Lung (tissue), 12 donors: ENCODE results near the gene SLC25A33. TPM values are rescaled to one million over a fixed set of nuclear protein-coding genes. Genes with fewer than 3 reads are reported as not detected.
A peak's percentile ranks its signal among the peaks of the same experiment; 100 is the strongest.
"Not testable (repeated sequence)": the region's sequence is repeated elsewhere in the genome, so short reads cannot be mapped to it uniquely, and the experiment has no call there.

Experiments used
- ATAC-seq: fragments of 200-7000 bp; cut with Tn5 transposase; one replicate; pipeline ENCODE4 v1.9.1; 2020; ENCODE audit warnings: moderate number of reproducible peaks; ENCODE audit not compliant: insufficient read depth, low FRiP score
- DNase-seq, 3 donors: peaks; one replicate each; pipeline ENCODE4 v3.0.0-alpha.2; 2013 to 2017
- H3K27ac ChIP-seq, 2 donors: one replicate each; pipeline ENCODE4 v1.5.1; 2013; ENCODE audit warnings: mild to moderate bottlenecking in 2 of 2, moderate library complexity in 2 of 2, control low read depth in 1 of 2, inconsistent platforms in 1 of 2, low read depth in 1 of 2, low read length in 1 of 2
- H3K27me3 ChIP-seq, 3 donors: one replicate each; pipeline ENCODE4 v1.5.1; 2013; ENCODE audit warnings: low read length in 2 of 3; ENCODE audit not compliant: control insufficient read depth in 3 of 3, insufficient read depth in 3 of 3
- H3K36me3 ChIP-seq, 4 donors: one replicate each; pipeline ENCODE4 v1.5.1; 2013; ENCODE audit warnings: low read length in 4 of 4, mild to moderate bottlenecking in 1 of 4, moderate library complexity in 1 of 4; ENCODE audit not compliant: control insufficient read depth in 4 of 4, insufficient read depth in 4 of 4
- H3K4me1 ChIP-seq, 5 donors: one replicate each; pipeline ENCODE4 v1.5.1; 2013; ENCODE audit warnings: low read length in 5 of 5, mild to moderate bottlenecking in 2 of 5, moderate library complexity in 1 of 5; ENCODE audit not compliant: control insufficient read depth in 5 of 5, insufficient read depth in 5 of 5
- H3K4me3 ChIP-seq: one replicate; pipeline ENCODE4 v1.5.1; 2013; ENCODE audit warnings: mild to moderate bottlenecking, control low read depth, moderate library complexity
- H3K9ac ChIP-seq, 2 donors: one replicate each; pipeline ENCODE4 v1.5.1; 2013; ENCODE audit warnings: low read length in 2 of 2, control low read depth in 1 of 2; ENCODE audit not compliant: insufficient read depth in 1 of 2
- H3K9me3 ChIP-seq, 4 donors: one replicate each; pipeline ENCODE4 v1.5.1; 2013; ENCODE audit warnings: low read length in 3 of 4, mild to moderate bottlenecking in 1 of 4, moderate library complexity in 1 of 4; ENCODE audit not compliant: control insufficient read depth in 4 of 4, insufficient read depth in 3 of 4
- CTCF ChIP-seq: IDR thresholded peaks from 2 replicates; pipeline ENCODE4 v1.5.1; 2012; ENCODE audit warnings: mild to moderate bottlenecking; ENCODE audit errors: control extremely low read depth, extremely low read depth
- WGBS, 2 donors: extraction: QIAGEN DNeasy Blood & Tissue Kit; methylation state at CpG; one replicate each; pipeline ENCODE4 v1.1.7; 2013; 5-methylcytosine and 5-hydroxymethylcytosine counted together
- polyA plus RNA-seq, 2 donors: library from polyadenylated mRNA; stranded (reverse); fragments of 200-250 nt; gene quantifications; one replicate each; pipeline ENCODE4 v1.2.1, GENCODE V29; 2013
- total RNA-seq, 2 donors: library from RNA; depleted of rRNA in 1 of 2; stranded (reverse); fragments of >200 nt in 1 of 2; gene quantifications; one replicate each; pipeline ENCODE4 v1.2.1, GENCODE V29; 2014 to 2021
- donor health status: control.
- donor health status: control.
- donor health status: Bipolar disorder and iron deficiency.
- donor health status: healthy.
- donor health status: DM: yes; HTN: yes; CAD: no.

Gene SLC25A33
- total and polyA plus RNA-seq, 4 donors = 3.2 to 5.2 (median 4.5) TPM

GRCh38 chr1:9558946-9559545 is 19.8 kb downstream of the SLC25A33 start:
- H3K27ac ChIP-seq = no peak overlapping the region
- ATAC-seq = no peak
- TF ChIP-seq CTCF = no peak
- no peak overlapping the region for H3K9ac ChIP-seq
- WGBS, 2 donors = 66 to 70% methylated on average over 11 of the region's 11 CpGs
- peaks cover 0 to 21% (median 7%) of the 10 kb centered on the region in 5 donors for H3K4me1 ChIP-seq
- peaks cover 0 to 13% (median 7%) of the 10 kb centered on the region in 4 donors for H3K36me3 ChIP-seq
- no peaks in the 10 kb centered on the region for H3K27me3 ChIP-seq
- H3K4me3 ChIP-seq = no peak overlapping the region
- H3K9me3 ChIP-seq = peaks cover 0 to 2% (median 0%) of the 10 kb centered on the region in 4 donors
- no peak for DNase-seq

GRCh38 chr1:9559673-9560072 is 20.4 kb downstream of the SLC25A33 start:
- WGBS, 2 donors = 67 to 71% methylated on average over 5 of the region's 5 CpGs
- no peak overlapping the region for H3K4me3 ChIP-seq
- H3K36me3 ChIP-seq = peaks cover 0 to 13% (median 5%) of the 10 kb centered on the region in 4 donors
- peaks cover 0 to 21% (median 7%) of the 10 kb centered on the region in 5 donors for H3K4me1 ChIP-seq
- DNase-seq (no peak), ATAC-seq (no peak)
- no peak overlapping the region for H3K27ac ChIP-seq
- no peak overlapping the region for H3K9ac ChIP-seq
- peaks cover 0 to 2% (median 0%) of the 10 kb centered on the region in 4 donors for H3K9me3 ChIP-seq
- TF ChIP-seq CTCF = no peak
- H3K27me3 ChIP-seq = no peaks in the 10 kb centered on the region

GRCh38 chr1:9560090-9560489 is 20.8 kb downstream of the SLC25A33 start:
- peaks cover 0 to 13% (median 5%) of the 10 kb centered on the region in 4 donors for H3K36me3 ChIP-seq
- H3K27ac ChIP-seq, H3K4me3 ChIP-seq, H3K27me3 ChIP-seq, DNase-seq, H3K9me3 ChIP-seq, H3K9ac ChIP-seq, ATAC-seq: not testable (repeated sequence)
- H3K4me1 ChIP-seq = peaks cover 0 to 21% (median 7%) of the 10 kb centered on the region in 5 donors
- 88 to 92% methylated on average over 17 of the region's 17 CpGs for WGBS, 2 donors

GRCh38 chr1:9561429-9561828 is 22.2 kb downstream of the SLC25A33 start:
- peaks cover 0 to 21% (median 7%) of the 10 kb centered on the region in 5 donors for H3K4me1 ChIP-seq
- WGBS, 2 donors = 8 to 20% methylated on average over 3 of the region's 3 CpGs
- H3K9me3 ChIP-seq = peaks cover 0 to 2% (median 0%) of the 10 kb centered on the region in 4 donors
- peak; percentile 47 to 95 (median 93) for DNase-seq
- peaks cover 0 to 5% (median 0%) of the 10 kb centered on the region in 4 donors for H3K36me3 ChIP-seq
- H3K27ac ChIP-seq = no peak overlapping the region
- no peaks in the 10 kb centered on the region for H3K27me3 ChIP-seq
- no peak for TF ChIP-seq CTCF
- H3K4me3 ChIP-seq = no peak overlapping the region
- H3K9ac ChIP-seq = no peak overlapping the region
- peak; percentile 66 for ATAC-seq
